ENCODE data around the gene FBXL15. TPM values are rescaled to one million over a fixed set of nuclear protein-coding genes. Genes with fewer than 3 reads are reported as not detected.
A peak's percentile ranks its signal among the peaks of the same experiment; 100 is the strongest.

Gene FBXL15
- total RNA-seq, 1 donor from 2014 or later, result 12.3 TPM

GRCh38 chr10:102465466-102465865, 44.8 kb downstream of the FBXL15 start:
- peaks cover 38% of the 10 kb centered on the region for H3K4me1 ChIP-seq
- no peaks in the 10 kb centered on the region for H3K9me3 ChIP-seq (replicated peaks)
- TF ChIP-seq CTCF (IDR thresholded peaks at IDR 0.05; ENCODE audit: borderline replicate concordance), result no peak
- DNase-seq, result no peak
- no peak overlapping the region for H3K27ac ChIP-seq (replicated peaks)
- no peaks in the 10 kb centered on the region for H3K27me3 ChIP-seq (ENCODE audit: low read depth)
- no peaks in the 10 kb centered on the region for H3K36me3 ChIP-seq
- intact Hi-C loops (cut with micrococcal nuclease), result no loop called here
- H3K4me3 ChIP-seq, result no peak overlapping the region

GRCh38 chr10:102467318-102467717, 46.7 kb downstream of the FBXL15 start:
- H3K27ac ChIP-seq (replicated peaks), result no peak overlapping the region
- intact Hi-C loops (cut with micrococcal nuclease), result no loop called here

GRCh38 chr10:102467971-102468438, 47.4 kb downstream of the FBXL15 start:
- intact Hi-C loops (cut with micrococcal nuclease), result no loop called here
- DNase-seq, result no peak
- no peak overlapping the region for H3K4me3 ChIP-seq
- H3K36me3 ChIP-seq, result no peaks in the 10 kb centered on the region
- peaks cover 14% of the 10 kb centered on the region for H3K4me1 ChIP-seq
- no peak for TF ChIP-seq CTCF (IDR thresholded peaks at IDR 0.05; ENCODE audit: borderline replicate concordance)
- no peaks in the 10 kb centered on the region for H3K9me3 ChIP-seq (replicated peaks)
- H3K27me3 ChIP-seq (ENCODE audit: low read depth), result no peaks in the 10 kb centered on the region
- no peak overlapping the region for H3K27ac ChIP-seq (replicated peaks)

More at GRCh38 chr10:102467318-102467717, 46.7 kb downstream of the FBXL15 start:
- DNase-seq, result no peak
- no peak for TF ChIP-seq CTCF (IDR thresholded peaks at IDR 0.05; ENCODE audit: borderline replicate concordance)
- no peaks in the 10 kb centered on the region for H3K9me3 ChIP-seq (replicated peaks)
- no peak overlapping the region for H3K4me3 ChIP-seq
- H3K4me1 ChIP-seq, result peaks cover 21% of the 10 kb centered on the region
- H3K36me3 ChIP-seq, result no peaks in the 10 kb centered on the region
- H3K27me3 ChIP-seq (ENCODE audit: low read depth), result no peaks in the 10 kb centered on the region

- intact Hi-C loops (cut with micrococcal nuclease), result no loop called here
- H3K27ac ChIP-seq (replicated peaks), result no peak overlapping the region
- H3K27me3 ChIP-seq (ENCODE audit: low read depth), result no peaks in the 10 kb centered on the region
- no peak for DNase-seq
- peaks cover 7% of the 10 kb centered on the region for H3K4me1 ChIP-seq
- no peak for TF ChIP-seq CTCF (IDR thresholded peaks at IDR 0.05; ENCODE audit: borderline replicate concordance)
- H3K36me3 ChIP-seq, result no peaks in the 10 kb centered on the region
- H3K4me3 ChIP-seq, result no peak overlapping the region
- no peaks in the 10 kb centered on the region for H3K9me3 ChIP-seq (replicated peaks)
These were observed 48.0 kb downstream of the FBXL15 start for GRCh38 chr10:102468683-102469082.

- intact Hi-C loops (cut with micrococcal nuclease), result loop anchor here (10.0 kb wide), 1 partner anchor 76 kb away; the partner anchor contains the start of gene NFKB2
- no peaks in the 10 kb centered on the region for H3K9me3 ChIP-seq (replicated peaks)
- H3K27me3 ChIP-seq (ENCODE audit: low read depth), result no peaks in the 10 kb centered on the region
- DNase-seq, result no peak
- no peak overlapping the region for H3K27ac ChIP-seq (replicated peaks)
- no peak for TF ChIP-seq CTCF (IDR thresholded peaks at IDR 0.05; ENCODE audit: borderline replicate concordance)
- no peaks in the 10 kb centered on the region for H3K36me3 ChIP-seq
- peaks cover 6% of the 10 kb centered on the region for H3K4me1 ChIP-seq
- no peak overlapping the region for H3K4me3 ChIP-seq
These were observed 50.2 kb downstream of the FBXL15 start for GRCh38 chr10:102470579-102471546.

Small RNA genes within 50 kb of the gene (microRNA-seq; reads per million reads assigned to microRNA genes)
- gene MIR146B, result 723 reads per million, percentile 82 among the genes with 10 or more reads in this experiment

Other genes with a start within 250 kb of the FBXL15 start
- gene ELOVL3, start 194.5 kb upstream of the FBXL15 start, total RNA-seq, result not detected
- gene PITX3, start 179.3 kb upstream of the FBXL15 start, total RNA-seq, result 0.85 TPM
- gene GBF1, start 175.3 kb upstream of the FBXL15 start, total RNA-seq, result 43.2 TPM
- gene NFKB2, start 25.1 kb upstream of the FBXL15 start, total RNA-seq, result 11.0 TPM
- gene PSD, start 2.1 kb upstream of the FBXL15 start, total RNA-seq, result 0.93 TPM
- 72.3 TPM for gene CUEDC2, start 11.7 kb downstream of the FBXL15 start, total RNA-seq
- not detected for gene C10orf95, start 30.7 kb downstream of the FBXL15 start, total RNA-seq
- gene ACTR1A, start 81.9 kb downstream of the FBXL15 start, total RNA-seq, result 103 TPM
- gene SUFU, start 83.1 kb downstream of the FBXL15 start, total RNA-seq, result 7.9 TPM
- gene TRIM8, start 223.6 kb downstream of the FBXL15 start, total RNA-seq, result 95.1 TPM

Measured in left ventricle myocardium inferior (tissue), 1 donor.